Bone marrow (tissue), 2 donors: ENCODE measurements around the gene HPCAL1.
"Not testable (repeated sequence)": the region's sequence is repeated elsewhere in the genome, so short reads cannot be mapped to it uniquely, and the experiment has no call there.

ENCODE experiments used
- DNase-seq, 2 donors: peaks; one replicate each; lab custom pipeline; 2025; lab: John Stamatoyannopoulos, UW

HPCAL1 gene

GRCh38 chr2:10284108-10284870, 18.4 kb upstream of the HPCAL1 start:
- no peak for DNase-seq

- DNase-seq, result peak in 1 of 2 donors; percentile 58
Observed at GRCh38 chr2:10285191-10285555, 17.5 kb upstream of the HPCAL1 start.

- peak; percentile 43 to 58 for DNase-seq
Observed at GRCh38 chr2:10285556-10286198, 17.0 kb upstream of the HPCAL1 start.

- DNase-seq, result no peak
Observed at GRCh38 chr2:10286216-10287037, 16.3 kb upstream of the HPCAL1 start.

- DNase-seq, result no peak
Observed at GRCh38 chr2:10287761-10288160, 14.9 kb upstream of the HPCAL1 start.

- DNase-seq, result no peak
Observed at GRCh38 chr2:10288606-10289005, 14.1 kb upstream of the HPCAL1 start.

GRCh38 chr2:10289352-10289751, 13.4 kb upstream of the HPCAL1 start:
- DNase-seq, result no peak

- no peak for DNase-seq
Observed at GRCh38 chr2:10289891-10290290, 12.8 kb upstream of the HPCAL1 start.

GRCh38 chr2:10291376-10291775, 11.3 kb upstream of the HPCAL1 start:
- DNase-seq, result not testable (repeated sequence)

- DNase-seq, result no peak
Observed at GRCh38 chr2:10292033-10292432, 10.7 kb upstream of the HPCAL1 start.

- no peak for DNase-seq
Observed at GRCh38 chr2:10293603-10294002, 9.1 kb upstream of the HPCAL1 start.

- no peak for DNase-seq
Observed at GRCh38 chr2:10294077-10294476, 8.6 kb upstream of the HPCAL1 start.

- not testable (repeated sequence) for DNase-seq
Observed at GRCh38 chr2:10295649-10296048, 7.1 kb upstream of the HPCAL1 start.

GRCh38 chr2:10296142-10296541, 6.6 kb upstream of the HPCAL1 start:
- DNase-seq, result no peak

GRCh38 chr2:10297191-10297830, 5.4 kb upstream of the HPCAL1 start:
- DNase-seq, result peak in 1 of 2 donors; percentile 38

- DNase-seq, result peak; percentile 36 to 74
Observed at GRCh38 chr2:10297959-10298531, 4.7 kb upstream of the HPCAL1 start.

GRCh38 chr2:10298777-10299176, 3.9 kb upstream of the HPCAL1 start:
- DNase-seq, result not testable (repeated sequence)

GRCh38 chr2:10300328-10300920, 2.3 kb upstream of the HPCAL1 start:
- no peak for DNase-seq

GRCh38 chr2:10300997-10301940, 1.4 kb upstream of the HPCAL1 start:
- peak in 1 of 2 donors; percentile 8 for DNase-seq

GRCh38 chr2:10301941-10302478, 694 bp upstream of the HPCAL1 start:
- no peak for DNase-seq
